Thyroid gland (tissue), 4 donors: ENCODE results near the gene REPS1.

ENCODE experiments used
- CTCF ChIP-seq, 6 experiments: fragments of 200-600 bp in 3 of 6; fragments of 450-650 bp in 3 of 6; sonication (generic) in 3 of 6; IDR thresholded peaks; one replicate each; pipeline ENCODE4 v1.5.1; 2016 to 2019; ENCODE audit warnings: antibody characterized with exemption in 6 of 6, mild to moderate bottlenecking in 2 of 6, inconsistent platforms in 1 of 6, moderate library complexity in 1 of 6
- POLR2A ChIP-seq, 2 donors: fragments of 450-650 bp; IDR thresholded peaks; one replicate each; pipeline ENCODE4 v1.6.1; 2017; ENCODE audit warnings: antibody characterized with exemption in 2 of 2, mild to moderate bottlenecking in 2 of 2, moderate library complexity in 1 of 2

GRCh38 chr6:138965291-138965874 is 22.7 kb downstream of the REPS1 start:
- TF ChIP-seq CTCF (IDR thresholded peaks at IDR 0.05), result no peak
- no peak for TF ChIP-seq POLR2A (IDR thresholded peaks at IDR 0.05)
